SHP77 (cell line): Measurements from ENCODE around the gene SLC5A2.
A peak's percentile ranks its signal among the peaks of the same experiment; 100 is the strongest.

Source experiments
- DNase-seq, 2 experiments: peaks; one replicate each; lab custom pipeline; 2025; lab: John Stamatoyannopoulos, UW

Gene SLC5A2

DNA sequence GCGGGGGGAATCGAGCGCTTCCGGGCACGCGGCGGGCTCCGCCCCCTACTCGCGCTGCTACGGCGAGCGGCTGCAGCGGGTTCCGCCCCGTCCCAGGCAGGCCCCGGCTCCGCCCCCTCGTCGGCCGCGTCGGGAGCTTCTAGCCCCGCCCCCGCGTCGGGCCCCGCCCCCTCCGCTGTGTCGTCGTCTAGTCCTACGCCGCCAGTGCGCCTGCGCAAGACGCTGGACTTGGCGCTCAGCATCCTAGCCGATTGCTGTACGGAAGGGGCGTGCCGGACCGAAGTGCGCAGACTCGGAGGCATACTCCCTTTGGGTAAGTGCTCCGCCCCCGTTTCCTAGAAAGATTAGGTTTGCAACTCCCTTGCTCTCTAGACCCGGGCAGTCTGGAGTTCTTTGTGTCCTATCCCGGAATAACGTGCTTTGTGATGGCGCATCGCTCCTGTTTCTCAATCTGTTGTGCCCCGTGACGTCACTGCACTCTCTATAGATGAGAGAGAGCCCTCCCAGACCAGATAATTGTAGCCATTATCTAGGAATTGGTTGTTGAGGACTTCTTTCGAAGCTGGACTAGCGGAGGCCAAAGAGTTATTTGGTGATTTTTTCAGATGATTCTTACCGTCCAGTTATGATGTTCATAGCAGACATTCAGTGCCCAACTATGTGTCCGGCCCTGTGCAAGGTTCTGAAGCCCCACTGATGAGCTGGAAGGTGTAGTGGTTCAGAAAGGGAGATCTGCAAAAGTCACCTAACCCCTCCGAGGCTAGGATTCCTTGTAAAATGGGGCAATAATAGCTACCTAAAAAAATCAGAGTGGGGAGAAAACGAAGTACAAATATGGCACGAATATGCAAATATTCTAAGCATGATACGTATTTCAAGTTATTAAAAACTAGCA is 23.0 kb upstream of the SLC5A2 start:
- peak; percentile 98 to 100 for DNase-seq

DNA sequence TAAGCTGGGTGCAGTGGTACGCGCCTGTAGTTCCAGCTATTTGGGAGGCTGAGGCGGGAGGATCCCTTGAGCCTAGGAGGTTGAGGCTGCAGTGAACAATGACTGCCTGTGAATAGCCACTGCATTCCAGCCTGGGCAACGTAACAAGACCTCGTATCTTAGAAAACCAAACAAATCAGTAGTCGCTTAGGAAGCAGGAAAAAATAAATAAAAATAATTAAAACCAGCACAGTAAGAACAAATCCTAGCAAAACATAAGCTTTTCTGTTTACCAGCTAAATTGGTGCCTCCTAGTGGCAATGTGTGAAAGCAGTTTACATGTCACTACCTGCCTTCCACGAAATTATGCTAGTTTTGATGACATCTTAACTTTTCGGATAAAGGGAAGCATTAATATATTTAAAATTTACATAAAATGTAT is 22.3 kb upstream of the SLC5A2 start:
- peak in 1 of 2 experiments; percentile 42 for DNase-seq

DNA sequence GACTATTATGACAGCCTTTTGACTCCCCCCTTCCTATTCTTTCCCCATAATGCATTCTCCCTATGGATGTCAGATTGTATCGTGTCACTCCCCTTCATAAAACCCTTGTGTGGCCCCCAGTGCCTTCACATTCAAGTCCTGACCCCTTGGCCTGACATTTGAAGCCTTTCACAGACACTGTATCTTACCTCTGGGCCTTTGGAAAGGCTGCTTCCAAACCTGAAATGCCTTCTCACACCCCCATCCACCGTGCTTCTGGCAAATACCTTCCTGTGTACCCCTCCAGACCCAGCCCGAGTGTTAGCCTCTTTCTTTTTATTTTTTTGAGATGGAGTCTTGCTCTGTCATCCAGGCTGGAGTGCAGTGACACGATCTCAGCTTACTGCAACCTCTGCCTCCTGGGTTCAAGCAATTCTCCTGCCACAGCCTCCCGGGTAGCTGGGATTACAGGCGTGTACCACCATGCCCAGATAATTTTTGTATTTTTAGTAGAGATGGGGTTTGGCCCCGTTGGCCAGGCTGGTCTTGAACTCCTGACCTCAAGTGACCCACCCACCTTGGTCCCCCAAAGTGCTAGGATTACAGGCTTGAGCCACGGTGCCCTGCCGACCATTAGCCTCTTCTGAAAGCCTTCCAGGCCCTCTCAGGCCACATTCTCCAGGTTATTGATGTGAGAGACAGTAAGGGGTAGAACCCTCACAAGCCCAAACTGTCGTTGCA is 21.6 kb upstream of the SLC5A2 start:
- DNase-seq: no peak

DNA sequence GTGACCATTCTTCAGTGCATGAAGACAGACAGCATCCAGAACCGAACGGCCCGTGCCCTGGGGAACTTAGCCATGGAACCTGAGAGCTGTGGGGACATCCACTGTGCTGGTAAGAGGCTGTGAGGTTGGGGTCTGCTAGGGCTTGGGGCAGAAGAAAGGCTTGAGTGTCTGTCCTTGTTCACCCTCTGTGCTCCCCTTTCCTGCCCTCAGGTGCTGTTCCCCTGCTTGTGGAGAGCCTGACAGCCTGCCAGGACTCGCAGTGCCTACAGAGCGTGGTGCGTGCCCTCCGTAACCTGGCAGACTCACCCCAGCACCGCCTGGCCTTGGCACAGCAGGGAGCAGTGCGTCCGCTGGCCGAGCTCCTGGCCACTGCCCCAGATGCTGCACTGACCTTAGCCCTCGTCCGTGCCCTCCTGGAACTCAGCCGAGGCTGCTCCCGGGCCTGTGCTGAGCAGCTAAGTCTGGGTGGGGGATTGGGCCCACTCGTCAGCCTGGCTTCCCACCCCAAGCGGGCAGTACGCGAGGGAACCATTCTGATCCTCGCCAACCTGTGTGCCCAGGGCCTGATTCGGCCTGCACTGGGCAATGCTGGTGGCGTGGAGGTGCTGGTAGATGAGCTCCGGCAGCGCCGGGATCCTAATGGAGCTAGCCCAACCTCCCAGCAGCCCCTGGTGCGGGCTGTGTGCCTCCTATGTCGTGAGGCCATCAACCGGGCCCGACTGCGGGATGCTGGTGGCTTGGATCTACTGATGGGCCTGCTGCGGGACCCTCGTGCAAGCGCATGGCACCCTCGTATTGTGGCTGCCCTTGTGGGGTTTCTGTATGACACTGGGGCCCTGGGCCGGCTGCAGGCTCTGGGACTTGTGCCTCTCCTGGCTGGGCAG is 20.8 kb upstream of the SLC5A2 start:
- DNase-seq: no peak

DNA sequence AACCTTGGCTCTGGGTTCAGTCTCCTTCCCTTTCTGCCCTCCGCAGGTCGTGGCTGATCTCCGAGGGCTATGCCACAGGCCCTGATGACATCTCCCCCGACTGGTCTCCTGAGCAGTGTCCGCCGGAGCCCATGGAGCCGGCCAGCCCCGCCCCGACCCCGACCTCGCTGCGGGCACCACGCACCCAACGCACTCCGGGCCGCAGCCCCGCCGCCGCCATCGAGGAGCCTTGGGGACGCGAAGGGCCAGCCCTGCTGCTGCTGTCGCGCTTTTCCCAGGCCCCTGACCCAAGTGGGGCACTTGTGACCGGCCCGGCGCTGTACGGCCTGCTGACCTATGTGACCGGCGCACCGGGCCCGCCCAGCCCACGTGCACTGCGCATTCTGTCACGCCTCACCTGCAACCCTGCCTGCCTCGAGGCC is 18.6 kb upstream of the SLC5A2 start:
- no peak for DNase-seq

DNA sequence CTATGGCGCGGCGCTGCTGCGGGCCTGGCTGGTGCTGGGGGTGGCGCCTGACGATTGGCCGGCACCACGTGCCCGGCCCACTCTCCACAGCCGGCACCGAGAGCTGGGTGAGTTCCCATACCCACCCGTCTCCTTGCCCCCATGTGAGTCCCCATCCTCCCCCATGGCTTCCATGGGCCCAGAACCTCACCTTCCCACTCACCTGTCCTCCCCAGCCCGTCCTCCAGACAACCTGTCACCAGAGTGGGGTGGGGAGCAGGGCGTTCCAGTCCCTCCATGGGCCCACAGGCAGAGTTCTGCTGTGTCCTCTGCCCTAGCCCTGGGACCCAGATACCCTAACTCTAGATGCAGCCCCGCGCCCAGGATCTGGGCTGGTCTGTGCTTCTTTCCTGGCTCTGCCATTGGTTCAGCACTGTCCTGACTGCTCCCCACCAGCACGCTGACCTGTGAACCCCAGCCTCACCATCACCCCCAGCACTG is 18.1 kb upstream of the SLC5A2 start:
- DNase-seq: no peak

DNA sequence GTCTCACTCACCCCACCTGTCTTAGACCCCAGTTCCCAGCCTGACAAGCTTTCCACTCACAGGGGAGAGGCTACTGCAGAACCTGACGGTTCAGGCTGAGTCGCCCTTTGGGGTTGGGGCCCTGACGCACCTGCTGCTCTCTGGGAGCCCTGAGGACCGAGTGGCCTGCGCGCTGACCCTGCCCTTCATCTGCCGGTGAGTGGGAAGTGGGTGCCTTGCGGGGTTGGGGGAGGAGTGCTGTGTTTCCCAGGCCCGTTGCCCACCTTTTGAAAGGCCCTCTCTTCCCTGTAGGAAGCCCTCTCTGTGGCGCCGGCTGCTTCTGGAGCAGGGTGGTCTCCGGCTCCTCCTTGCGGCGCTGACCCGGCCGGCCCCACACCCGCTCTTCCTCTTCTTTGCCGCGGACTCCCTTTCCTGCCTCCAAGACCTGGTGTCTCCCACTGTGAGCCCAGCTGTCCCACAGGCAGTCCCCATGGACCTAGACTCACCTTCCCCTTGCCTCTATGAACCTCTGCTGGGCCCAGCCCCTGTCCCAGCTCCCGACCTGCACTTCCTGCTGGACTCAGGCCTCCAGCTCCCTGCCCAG is 17.0 kb upstream of the SLC5A2 start:
- no peak for DNase-seq

DNA sequence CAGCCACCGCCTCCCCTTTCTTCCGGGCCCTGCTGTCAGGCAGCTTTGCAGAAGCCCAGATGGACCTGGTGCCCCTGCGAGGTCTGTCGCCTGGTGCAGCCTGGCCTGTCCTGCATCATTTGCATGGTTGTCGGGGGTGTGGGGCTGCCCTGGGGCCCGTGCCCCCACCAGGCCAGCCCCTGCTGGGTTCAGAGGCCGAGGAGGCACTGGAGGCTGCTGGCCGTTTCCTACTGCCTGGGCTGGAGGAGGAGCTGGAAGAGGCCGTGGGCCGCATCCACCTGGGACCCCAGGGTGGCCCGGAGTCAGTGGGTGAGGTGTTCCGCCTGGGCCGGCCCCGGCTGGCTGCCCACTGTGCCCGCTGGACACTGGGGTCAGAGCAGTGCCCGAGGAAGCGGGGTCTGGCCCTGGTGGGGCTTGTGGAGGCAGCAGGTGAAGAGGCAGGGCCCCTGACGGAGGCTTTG is 16.5 kb upstream of the SLC5A2 start:
- no peak for DNase-seq

DNA sequence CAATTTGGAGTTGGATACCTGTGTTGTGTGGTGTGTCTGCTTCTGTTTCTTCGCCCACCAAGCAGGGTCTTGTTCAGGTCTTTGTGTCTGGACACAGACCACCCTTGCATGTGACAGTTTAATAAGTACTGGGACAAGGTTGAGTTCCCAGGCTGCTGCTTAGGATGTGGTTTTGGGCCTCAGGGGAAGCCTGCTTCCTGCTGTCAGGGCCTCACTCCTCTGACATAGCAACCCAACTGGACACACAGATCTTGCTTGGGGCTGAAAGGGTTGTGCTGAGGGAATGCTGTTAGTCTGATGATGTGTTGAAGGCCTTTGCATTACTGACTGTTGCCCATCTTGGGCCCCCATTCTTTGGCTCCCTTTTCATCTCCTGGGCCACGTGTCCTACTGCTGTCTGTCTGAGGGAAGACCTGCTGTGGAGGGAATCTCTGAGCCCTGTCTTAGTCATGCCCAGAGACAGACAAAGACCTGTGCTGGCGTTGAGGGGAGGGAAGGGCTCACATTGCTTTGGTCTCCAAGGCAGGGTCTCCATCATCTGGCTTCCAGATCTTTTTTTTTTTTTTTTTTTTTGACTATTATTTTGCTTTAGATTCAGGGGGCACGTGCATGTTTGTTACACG is 15.7 kb upstream of the SLC5A2 start:
- DNase-seq: no peak

DNA sequence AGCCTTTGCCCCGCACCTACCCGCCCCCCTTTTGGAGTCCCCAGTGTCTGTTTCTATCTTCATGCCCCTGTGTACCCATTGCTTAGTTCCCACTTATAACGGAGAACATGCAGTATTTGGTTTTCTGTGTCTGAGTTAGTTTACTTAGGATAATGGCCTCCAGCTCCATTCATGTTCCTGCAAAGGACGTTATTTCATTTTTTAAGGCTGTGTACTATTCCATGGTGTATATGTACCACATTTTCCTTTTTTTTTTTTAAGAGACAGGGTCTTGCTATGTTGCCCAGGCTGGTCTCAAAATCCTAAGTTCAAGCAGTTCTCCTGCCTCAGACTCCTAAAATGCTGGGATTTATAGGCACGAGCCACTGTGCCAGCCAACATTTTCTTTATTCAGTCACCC is 15.1 kb upstream of the SLC5A2 start:
- DNase-seq: no peak

DNA sequence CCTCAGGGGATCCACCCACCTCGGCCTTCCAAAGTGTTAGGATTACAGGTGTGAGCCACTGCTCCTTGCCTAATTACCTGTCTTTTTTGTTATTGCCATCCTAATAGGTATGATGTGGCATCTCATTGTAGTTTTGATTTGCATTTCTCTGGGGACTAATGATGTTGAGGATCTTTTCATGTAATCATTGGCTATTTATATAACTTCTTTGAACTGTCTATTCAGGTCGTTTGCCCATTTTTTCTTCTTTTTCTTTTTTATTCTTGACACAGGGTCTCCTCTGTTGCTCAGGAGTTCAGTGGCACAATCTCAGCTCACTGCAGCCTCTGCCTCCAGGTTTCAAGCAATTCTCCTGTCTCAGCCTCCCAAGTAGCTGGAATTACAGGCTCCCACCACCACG is 12.3 kb upstream of the SLC5A2 start:
- no peak for DNase-seq

DNA sequence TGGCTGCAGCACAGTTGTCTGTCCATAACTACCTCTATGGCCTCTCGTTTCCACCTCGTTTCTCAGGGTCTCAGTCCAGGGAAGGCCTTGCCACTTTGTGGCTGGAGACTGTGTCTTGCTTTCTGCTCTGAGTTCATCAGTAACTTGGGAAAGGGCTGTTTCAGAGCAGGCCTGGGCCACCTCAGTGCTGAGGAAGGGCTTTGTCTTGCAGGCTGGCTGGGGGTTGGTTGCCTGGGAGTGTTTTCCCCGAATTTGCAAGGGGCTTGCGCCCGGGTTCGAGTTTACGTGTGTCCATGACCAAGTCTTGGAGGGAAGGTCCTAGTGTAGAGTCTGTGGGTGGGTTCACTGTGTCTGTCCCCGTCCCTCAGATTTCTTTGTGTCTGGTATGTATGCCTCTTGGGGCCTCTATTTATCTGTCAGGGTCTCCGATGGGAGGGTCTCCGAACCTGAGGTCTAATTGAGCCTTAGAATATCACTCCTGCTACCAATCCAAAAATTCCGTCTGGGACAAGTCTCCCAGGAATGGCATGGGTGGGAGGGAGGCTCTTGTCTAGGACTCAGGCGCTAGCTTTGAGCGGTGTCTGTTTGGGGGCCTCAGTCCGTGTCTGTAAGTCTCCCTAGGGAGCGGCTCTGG is 11.6 kb upstream of the SLC5A2 start:
- DNase-seq: no peak

DNA sequence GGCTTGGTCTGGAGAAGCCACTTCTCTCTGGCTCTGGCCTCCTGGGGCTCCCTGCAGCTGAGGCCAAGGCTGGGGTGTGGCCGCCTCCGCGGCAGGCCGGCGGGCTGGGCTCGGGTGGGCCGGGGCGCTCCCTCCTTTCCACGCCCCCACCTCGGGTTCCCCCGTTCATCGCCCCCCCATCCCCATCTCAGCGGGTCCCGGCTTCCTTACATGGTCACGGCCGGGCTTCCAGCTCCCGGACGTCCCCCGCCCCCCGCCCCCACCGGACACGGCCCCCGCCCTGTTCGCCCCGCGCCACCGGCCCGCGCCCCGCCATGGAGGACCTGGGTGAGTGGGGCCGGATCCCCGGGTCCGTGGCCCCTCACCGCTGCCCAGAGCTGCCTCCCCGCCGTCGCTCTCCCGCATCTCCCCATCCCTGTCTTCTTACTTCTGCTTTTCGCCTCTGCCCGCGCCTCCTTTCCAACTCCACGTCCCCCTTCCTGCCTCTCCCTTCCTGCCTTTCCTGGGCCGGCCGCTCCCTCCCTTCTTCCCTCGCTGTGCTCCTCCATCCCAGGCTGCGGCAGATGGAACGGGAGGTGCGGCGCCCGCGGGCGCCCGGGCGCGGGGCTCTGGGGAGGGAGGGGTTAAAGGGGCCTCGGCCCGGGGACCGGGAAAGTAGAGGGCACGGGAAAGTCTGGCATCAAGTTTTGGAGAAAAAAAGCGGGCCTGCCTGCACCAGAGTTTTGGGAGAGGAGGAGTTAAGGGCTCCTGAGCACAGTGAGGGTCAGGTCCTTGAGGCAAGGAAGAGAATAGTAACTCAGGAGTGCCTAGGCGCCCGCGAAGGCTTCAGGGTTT is 10.8 kb upstream of the SLC5A2 start, which contains the start of gene TGFB1I1:
TGFB1I1 (plus strand) TSS at position 278 of the 834 bp plus-strand sequence; CDS start at position 315, 37 bp downstream.
- DNase-seq: peak in 1 of 2 experiments; percentile 13

DNA sequence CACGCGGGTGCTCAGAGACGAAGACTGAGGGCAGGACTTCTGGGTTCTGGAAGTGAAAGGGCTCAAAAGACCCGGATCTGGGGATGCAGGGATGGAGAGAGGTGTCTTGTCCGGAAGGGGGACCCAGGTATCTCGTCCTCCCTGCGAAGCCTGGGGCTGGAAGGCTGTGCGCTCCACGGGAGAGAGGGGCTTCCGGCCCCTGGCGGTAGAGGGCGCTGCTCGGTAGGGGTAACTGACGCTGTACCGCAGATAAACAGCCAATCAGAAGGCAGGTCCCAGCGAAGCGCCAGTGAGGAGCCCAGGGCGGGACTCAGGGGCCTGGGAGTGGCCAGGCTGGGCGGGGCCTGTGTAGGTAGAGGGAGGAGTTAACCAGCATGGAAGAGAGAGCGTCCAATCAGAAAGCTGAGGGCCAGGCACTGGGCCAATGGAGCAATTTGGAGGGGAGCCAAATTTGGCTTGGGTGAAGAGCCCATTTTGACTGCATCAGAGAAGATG is 10.2 kb upstream of the SLC5A2 start:
- peak; percentile 92 to 93 for DNase-seq

DNA sequence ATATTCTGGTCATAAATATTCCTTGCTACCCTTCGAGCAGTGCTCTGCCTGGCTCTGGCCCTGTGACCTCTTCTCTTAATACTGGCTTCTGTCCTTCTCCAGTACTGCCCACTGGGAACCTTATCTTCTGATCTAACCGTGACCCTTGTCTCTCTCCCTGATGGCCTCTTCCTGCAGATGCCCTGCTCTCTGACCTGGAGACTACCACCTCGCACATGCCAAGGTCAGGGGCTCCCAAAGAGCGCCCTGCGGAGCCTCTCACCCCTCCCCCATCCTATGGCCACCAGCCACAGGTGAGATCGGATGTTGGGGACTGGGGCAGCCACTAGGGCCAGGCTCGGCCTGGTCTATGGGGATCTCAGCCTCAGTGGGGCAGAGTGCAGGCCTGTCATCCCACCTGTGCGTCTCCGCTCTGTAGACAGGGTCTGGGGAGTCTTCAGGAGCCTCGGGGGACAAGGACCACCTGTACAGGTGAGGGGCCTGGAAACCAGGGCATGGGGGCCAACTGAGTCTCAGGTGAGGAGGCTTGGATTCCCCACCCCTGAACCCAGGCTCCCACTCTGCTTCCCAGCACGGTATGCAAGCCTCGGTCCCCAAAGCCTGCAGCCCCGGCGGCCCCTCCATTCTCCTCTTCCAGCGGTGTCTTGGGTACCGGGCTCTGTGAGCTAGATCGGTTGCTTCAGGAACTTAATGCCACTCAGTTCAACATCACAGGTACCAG is 9.5 kb upstream of the SLC5A2 start:
- no peak for DNase-seq

DNA sequence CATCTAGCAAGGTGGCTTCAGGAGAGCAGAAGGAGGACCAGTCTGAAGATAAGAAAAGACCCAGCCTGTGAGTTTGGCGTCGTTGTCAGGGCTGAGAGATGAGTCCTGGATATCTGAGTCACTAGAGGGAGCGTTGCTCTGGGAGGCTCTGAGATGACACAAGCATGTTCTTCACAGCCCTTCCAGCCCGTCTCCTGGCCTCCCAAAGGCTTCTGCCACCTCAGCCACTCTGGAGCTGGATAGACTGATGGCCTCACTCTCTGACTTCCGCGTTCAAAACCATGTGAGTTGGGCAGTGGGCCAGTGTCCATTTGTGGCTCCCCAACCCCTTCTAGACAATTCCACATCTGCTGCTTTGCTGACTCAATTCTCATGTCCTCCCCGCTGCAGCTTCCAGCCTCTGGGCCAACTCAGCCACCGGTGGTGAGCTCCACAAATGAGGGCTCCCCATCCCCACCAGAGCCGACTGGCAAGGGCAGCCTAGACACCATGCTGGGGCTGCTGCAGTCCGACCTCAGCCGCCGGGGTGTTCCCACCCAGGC is 8.7 kb upstream of the SLC5A2 start:
- DNase-seq: no peak

DNA sequence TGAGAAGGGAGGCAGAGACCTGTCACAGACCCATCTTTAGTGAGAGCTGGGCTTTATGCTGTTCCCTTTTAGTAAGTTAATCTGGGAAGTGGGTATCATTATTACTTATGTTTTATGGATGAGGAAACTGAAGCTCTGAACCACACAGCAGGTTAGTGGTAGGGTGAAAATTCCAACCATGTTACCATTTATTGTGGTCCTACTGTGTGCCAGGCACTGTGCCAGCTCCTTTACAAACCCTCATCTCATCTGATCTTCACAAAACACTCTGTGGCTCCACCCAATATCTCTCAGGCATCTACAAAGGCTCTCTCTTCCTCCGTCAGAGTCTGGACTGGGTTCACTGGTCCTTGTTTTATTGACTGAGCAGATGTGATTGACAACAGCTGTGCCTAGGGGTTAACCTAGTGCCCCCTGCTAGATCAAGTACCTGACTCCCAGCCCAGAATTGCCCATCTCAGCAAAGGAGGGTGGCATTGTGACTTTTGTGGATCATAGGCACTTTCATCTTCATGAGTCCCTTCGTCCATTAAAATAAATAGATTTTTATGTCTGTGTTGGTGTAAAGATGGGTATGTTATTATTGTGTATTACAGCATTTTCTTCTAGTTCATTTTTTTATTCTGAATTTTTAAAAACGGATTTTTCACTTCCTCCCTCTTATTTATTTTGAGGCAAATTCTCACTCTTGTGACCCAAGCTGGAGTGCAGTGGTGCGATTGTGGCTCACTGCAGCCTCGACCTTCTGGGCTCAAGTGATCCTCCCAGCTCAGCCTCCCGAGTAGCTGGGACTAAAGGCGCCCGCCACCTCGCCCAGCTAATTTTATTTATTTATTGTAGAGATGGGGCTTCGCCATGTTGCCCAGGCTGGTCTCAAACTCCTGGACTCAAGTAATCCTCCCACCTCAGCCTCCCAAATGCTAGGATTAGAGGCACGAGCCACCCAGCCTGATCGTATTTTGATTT is 7.9 kb upstream of the SLC5A2 start:
- no peak for DNase-seq
